Measurements from ENCODE around the gene ATAD3B.

- no peak for TF ChIP-seq CTCF (IDR thresholded peaks at IDR 0.05; ENCODE audit: extremely low read depth in 1 of 2, insufficient read depth in 1 of 2, low read depth in 1 of 2, low read length in 2 of 2)
- no peak for TF ChIP-seq EZH2 (IDR thresholded peaks at IDR 0.05; ENCODE audit: borderline replicate concordance, low read depth, low read length, severe bottlenecking)
- no peak for TF ChIP-seq POLR2AphosphoS5 (IDR thresholded peaks at IDR 0.05; ENCODE audit: insufficient read depth, low read depth, low read length)
Observed at GRCh38 chr1:1455366-1455884, 16.1 kb upstream of the ATAD3B start.
